ENCODE results near the gene OTOP3.

OTOP3 gene

GRCh38 chr17:74923538-74924249 lies 12.0 kb upstream of the OTOP3 start:
- H3K4me3 ChIP-seq (ENCODE audit: low read depth, low read length), result no peak overlapping the region
- no peak for DNase-seq (ENCODE audit: low read depth)
- peak; percentile 80 for TF ChIP-seq CTCF (IDR thresholded peaks at IDR 0.05; ENCODE audit: low read depth, low read length, missing control alignments)

GRCh38 chr17:74924250-74924948 lies 11.3 kb upstream of the OTOP3 start, which contains the start of gene OTOP2:
TSS of gene OTOP2 (plus strand) at chr17:74924273. CDS start at chr17:74924633, 360 bp downstream.
- no peak for TF ChIP-seq CTCF (IDR thresholded peaks at IDR 0.05; ENCODE audit: low read depth, low read length, missing control alignments)
- no peak within 1 kb of the TSS for H3K4me3 ChIP-seq (ENCODE audit: low read depth, low read length)

GRCh38 chr17:74925242-74925641 lies 10.5 kb upstream of the OTOP3 start:
- DNase-seq (ENCODE audit: low read depth), result no peak
- H3K4me3 ChIP-seq (ENCODE audit: low read depth, low read length), result no peak overlapping the region
- TF ChIP-seq CTCF (IDR thresholded peaks at IDR 0.05; ENCODE audit: low read depth, low read length, missing control alignments), result no peak

More at GRCh38 chr17:74924250-74924948, 11.3 kb upstream of the OTOP3 start, which contains the start of gene OTOP2:
- no peak for DNase-seq (ENCODE audit: low read depth)

GRCh38 chr17:74928786-74929185 lies 6.9 kb upstream of the OTOP3 start:
- no peak overlapping the region for H3K4me3 ChIP-seq (ENCODE audit: low read depth, low read length)
- DNase-seq (ENCODE audit: low read depth), result no peak
- TF ChIP-seq CTCF (IDR thresholded peaks at IDR 0.05; ENCODE audit: low read depth, low read length, missing control alignments), result no peak

- no peak overlapping the region for H3K4me3 ChIP-seq (ENCODE audit: low read depth, low read length)
- no peak for TF ChIP-seq CTCF (IDR thresholded peaks at IDR 0.05; ENCODE audit: low read depth, low read length, missing control alignments)
- DNase-seq (ENCODE audit: low read depth), result no peak
Observed at GRCh38 chr17:74930535-74931036, 5.1 kb upstream of the OTOP3 start.

- no peak for TF ChIP-seq CTCF (IDR thresholded peaks at IDR 0.05; ENCODE audit: low read depth, low read length, missing control alignments)
- no peak for DNase-seq (ENCODE audit: low read depth)
- no peak overlapping the region for H3K4me3 ChIP-seq (ENCODE audit: low read depth, low read length)
Observed at GRCh38 chr17:74935048-74935447, 650 bp upstream of the OTOP3 start.

All from GM12864 (cell line).